Endothelial cell of umbilical vein (primary cell): Measurements from ENCODE around the gene CASP4. TPM values are rescaled to one million over a fixed set of nuclear protein-coding genes. Genes with fewer than 3 reads are reported as not detected.

Experiments used
- BruUV-seq: library from RNA; stranded (reverse); fragments of 400-500 nt; replicated peaks from 2 replicates; lab custom pipeline; 2021; lab: Mats Ljungman, UMichigan
- CTCF ChIA-PET: fragments of 300-600, 350-600 bp; sonication (Branson Sonifier 250); formaldehyde crosslinking; loops from one replicate; lab custom pipeline; 2021; ENCODE audit warnings: antibody characterized with exemption, inconsistent platforms; lab: Charles Lee
- POLR2A ChIA-PET: fragments of 300-600, 350-600 bp; sonication (Branson Sonifier 250); formaldehyde crosslinking; loops from one replicate; lab custom pipeline; 2021; ENCODE audit warnings: antibody characterized with exemption, inconsistent platforms; lab: Charles Lee
- DNase-seq: peaks from one replicate; pipeline ENCODE4 v3.0.0-alpha.2; 2011; ENCODE audit warnings: low read depth, low spot score
- FAIRE-seq: peaks from 2 replicates; lab custom pipeline; 2011; peaks lifted over from hg19 to GRCh38; lab: Jason Lieb, UNC
- H2AFZ ChIP-seq: 2 replicates; pipeline ENCODE4 v1.6.0; 2012; ENCODE audit warnings: low read depth, low read length, control low read depth, inconsistent platforms
- H3K27ac ChIP-seq: 2 replicates; pipeline ENCODE4 v1.5.1; 2011; ENCODE audit warnings: low read depth, mild to moderate bottlenecking, control low read depth, low read length, moderate library complexity; ENCODE audit not compliant: insufficient read depth
- H3K27me3 ChIP-seq, 2 experiments: 2 replicates each; pipeline versions ENCODE4 v1.6.0 to v1.6.1; 2011; ENCODE audit warnings: low read length in 2 of 2, mixed read lengths in 1 of 2; ENCODE audit not compliant: control insufficient read depth in 2 of 2, insufficient read depth in 2 of 2
- H3K36me3 ChIP-seq, 2 experiments: 2 replicates in 1 of 2; 3 replicates in 1 of 2; pipeline ENCODE4 v1.5.1; 2011; ENCODE audit warnings: low read length in 2 of 2, mild to moderate bottlenecking in 1 of 2, moderate library complexity in 1 of 2; ENCODE audit not compliant: control insufficient read depth in 2 of 2, insufficient read depth in 2 of 2; ENCODE audit errors: extremely low read depth in 1 of 2
- H3K4me1 ChIP-seq: 3 replicates; pipeline ENCODE4 v1.5.1; 2011; ENCODE audit warnings: mild to moderate bottlenecking, low read length; ENCODE audit not compliant: control insufficient read depth, insufficient read depth; ENCODE audit errors: extremely low read depth
- H3K4me2 ChIP-seq: 2 replicates; pipeline ENCODE4 v1.6.1; 2011; ENCODE audit warnings: low read length, control low read depth, mixed read lengths; ENCODE audit not compliant: insufficient read depth
- H3K4me3 ChIP-seq, 3 experiments: fragments of 200-600 bp in 1 of 3; sonication (generic), shearing (Covaris generic) in 1 of 3; replicated peaks in 1 of 3; 2 replicates each; pipeline ENCODE4 v1.5.1; 2011 to 2016; ENCODE audit warnings: control low read depth in 3 of 3, low read length in 3 of 3, mild to moderate bottlenecking in 2 of 3, inconsistent platforms in 1 of 3, low read depth in 1 of 3, moderate library complexity in 1 of 3; ENCODE audit not compliant: insufficient read depth in 1 of 3
- H3K79me2 ChIP-seq: 2 replicates; pipeline ENCODE4 v1.6.0; 2012; ENCODE audit warnings: low read length, inconsistent platforms; ENCODE audit not compliant: control insufficient read depth, insufficient read depth
- H3K9ac ChIP-seq: replicated peaks from 2 replicates; pipeline ENCODE3; 2011; ENCODE audit warnings: low read length, control low read depth; ENCODE audit not compliant: insufficient read depth; ENCODE audit errors: extremely low read depth
- H3K9me1 ChIP-seq: replicated peaks from 3 replicates; pipeline ENCODE4 v1.6.0; 2011; ENCODE audit warnings: mild to moderate bottlenecking, low read length; ENCODE audit not compliant: control insufficient read depth, insufficient read depth; ENCODE audit errors: extremely low read depth
- H3K9me3 ChIP-seq: replicated peaks from 2 replicates; pipeline ENCODE4 v1.5.1; 2012; ENCODE audit warnings: low read length, inconsistent platforms; ENCODE audit not compliant: control insufficient read depth, insufficient read depth
- H4K20me1 ChIP-seq: replicated peaks from 2 replicates; pipeline ENCODE3; 2011; ENCODE audit warnings: mild to moderate bottlenecking, low read length; ENCODE audit not compliant: control insufficient read depth, insufficient read depth; ENCODE audit errors: extremely low read depth
- EZH2 ChIP-seq: IDR thresholded peaks from 2 replicates; pipeline ENCODE4 v1.6.1; 2012; ENCODE audit warnings: borderline replicate concordance, low read depth, mild to moderate bottlenecking, moderate library complexity, low read length, inconsistent platforms; ENCODE audit not compliant: severe bottlenecking
- FOS ChIP-seq: IDR thresholded peaks from 2 replicates; pipeline ENCODE4 v1.6.1; 2011; ENCODE audit warnings: mild to moderate bottlenecking, low read length, moderate library complexity, borderline replicate concordance; ENCODE audit not compliant: insufficient read depth
- GATA2 ChIP-seq: IDR thresholded peaks from 2 replicates; pipeline ENCODE4 v1.7.0; 2011; ENCODE audit warnings: low read depth, mild to moderate bottlenecking, moderate library complexity, mixed read lengths, low read length; ENCODE audit not compliant: insufficient read length, insufficient read depth
- JUN ChIP-seq: IDR thresholded peaks from 2 replicates; pipeline ENCODE4 v1.6.1; 2011; ENCODE audit warnings: borderline replicate concordance, low read depth; ENCODE audit not compliant: insufficient read length, insufficient read depth
- MYC ChIP-seq: IDR thresholded peaks from one replicate; pipeline ENCODE4 v1.6.1; 2011; ENCODE audit warnings: mild to moderate bottlenecking, low read depth, low read length
- POLR2A ChIP-seq: IDR thresholded peaks from 2 replicates; pipeline ENCODE4 v1.6.1; 2012; ENCODE audit warnings: low read depth, mild to moderate bottlenecking, control low read depth, low read length
- POLR2AphosphoS5 ChIP-seq: IDR thresholded peaks from 2 replicates; pipeline ENCODE4 v1.6.1; 2012; ENCODE audit warnings: low read depth, mild to moderate bottlenecking, control low read depth, low read length, moderate library complexity; ENCODE audit not compliant: insufficient read depth
- dilution Hi-C: fragments of 300-500 bp; cut with MboI; formaldehyde crosslinking; loops from one replicate; pipeline ENCODE4 v1.15.0; 2019; ENCODE audit warnings: low sequenced_read_pairs; ENCODE audit not compliant: extremely low pct_ligation_motif_present
- intact Hi-C: fragments of 100-400 bp; cut with micrococcal nuclease; formaldehyde crosslinking; loops from one replicate; pipeline ENCODE4 v1.10.0; 2022
- polyA plus RNA-seq, 4 experiments: library from polyadenylated mRNA; depleted of rRNA in 3 of 4; stranded (reverse) in 3 of 4; unstranded in 1 of 4; fragments of >200 nt; gene quantifications; 2 replicates each; pipeline versions ENCODE4 v1.2.1 to v1.2.3, GENCODE V29; 2011 to 2012; ENCODE audit warnings: missing spikeins in 1 of 4
- total RNA-seq: library from RNA; stranded (reverse); gene quantifications from 2 replicates; pipeline ENCODE4 v1.2.3, GENCODE V29; 2021
- TF ChIP-seq, protein P1 (sequence below): IDR thresholded peaks from 2 replicates; pipeline ENCODE4 v1.6.1; 2011; ENCODE audit not compliant: insufficient read depth, insufficient read length

The CASP4 gene
- total and polyA plus RNA-seq, 2 donors (not counting 3 experiments of a cell fraction or from before 2014, with no cell fraction given) = 83.1 to 89.1 TPM

DNA sequence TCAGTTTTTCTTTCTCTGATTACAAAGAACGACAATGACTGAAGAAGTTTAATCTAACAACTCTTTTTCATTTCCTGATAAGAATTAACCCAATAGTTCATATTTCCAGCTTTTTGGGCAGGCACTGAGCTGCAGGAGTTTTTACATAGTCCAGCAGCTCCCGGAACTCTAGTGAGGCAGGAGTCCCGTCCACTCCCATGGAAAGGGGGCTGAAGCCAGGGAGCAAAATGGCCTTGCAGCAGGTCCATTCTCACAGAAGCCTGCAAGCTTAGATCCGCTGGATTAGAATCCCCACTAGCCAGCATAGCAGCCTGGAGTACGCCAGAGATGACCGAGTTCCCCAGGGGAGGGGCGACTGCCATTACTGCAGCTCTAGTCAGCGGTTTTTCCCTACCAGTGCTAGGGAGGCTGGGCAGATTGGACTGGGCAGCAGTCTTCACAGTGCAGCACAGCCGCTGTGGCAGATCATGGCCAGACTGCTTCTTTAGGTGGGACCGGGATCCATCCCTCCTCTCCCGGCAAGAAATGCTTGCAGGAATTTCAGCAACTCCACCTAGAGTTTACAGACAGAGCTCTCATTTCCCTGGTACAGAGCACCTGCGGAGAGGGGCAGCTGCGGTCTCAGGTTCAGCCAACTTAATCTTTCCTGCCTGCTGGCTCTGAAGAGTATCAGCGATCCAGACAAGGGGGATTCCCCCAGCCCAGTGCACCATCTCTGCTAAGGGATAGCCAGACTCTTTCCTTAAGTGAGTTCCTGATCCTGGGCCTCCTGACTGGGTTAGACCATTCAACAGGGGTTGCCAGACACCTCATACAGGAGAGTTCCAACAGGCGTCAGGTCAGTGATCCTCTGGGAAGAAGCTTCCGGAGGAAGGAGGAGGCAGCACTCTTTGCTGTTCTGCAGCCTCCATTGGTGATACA lies 742 bp upstream of the CASP4 start:
- intact Hi-C loops (loop anchor here (1.0 to 10.0 kb wide), 8 partner anchors 51 to 606 kb away; partner anchors contain the start of gene CASP12), dilution Hi-C loops (no loop called here)
- peak overlapping the region; percentile 92 for H3K27ac ChIP-seq
- peak overlapping the region; percentile 48 to 93 (median 91) for H3K4me3 ChIP-seq
- peak overlapping the region; percentile 95 for H3K4me2 ChIP-seq
- H3K4me1 ChIP-seq = peaks cover 20% of the 10 kb centered on the region
- no peaks in the 10 kb centered on the region for H3K36me3 ChIP-seq
- peak overlapping the region; percentile 95 for H2AFZ ChIP-seq
- FAIRE-seq (no peak), DNase-seq (peak; percentile 64)
- H4K20me1 ChIP-seq = no peaks in the 10 kb centered on the region
- ChIA-PET CTCF (interaction anchor here (0.6 to 3.7 kb wide), 8 partner anchors 9 to 359 kb away, joined by 3 to 17 read pairs (median 4); partner anchors contain the start of gene CASP12), POLR2A (no interaction called here)
- no peaks in the 10 kb centered on the region for H3K9me3 ChIP-seq
- peaks cover 35% of the 10 kb centered on the region for H3K79me2 ChIP-seq
- no peaks in the 10 kb centered on the region for H3K9me1 ChIP-seq
- BruUV-seq = TSS peak; percentile 81
- H3K9ac ChIP-seq = peak overlapping the region; percentile 97
- TF ChIP-seq MYC (no peak), FOS (no peak), GATA2 (no peak), EZH2 (no peak), POLR2AphosphoS5 (no peak), POLR2A (no peak), JUN (no peak)
- TF ChIP-seq, protein P1, sequence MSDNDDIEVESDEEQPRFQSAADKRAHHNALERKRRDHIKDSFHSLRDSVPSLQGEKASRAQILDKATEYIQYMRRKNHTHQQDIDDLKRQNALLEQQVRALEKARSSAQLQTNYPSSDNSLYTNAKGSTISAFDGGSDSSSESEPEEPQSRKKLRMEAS = no peak
- no peaks in the 10 kb centered on the region for H3K27me3 ChIP-seq
